ENCODE data around the gene NRXN3.

DNA sequence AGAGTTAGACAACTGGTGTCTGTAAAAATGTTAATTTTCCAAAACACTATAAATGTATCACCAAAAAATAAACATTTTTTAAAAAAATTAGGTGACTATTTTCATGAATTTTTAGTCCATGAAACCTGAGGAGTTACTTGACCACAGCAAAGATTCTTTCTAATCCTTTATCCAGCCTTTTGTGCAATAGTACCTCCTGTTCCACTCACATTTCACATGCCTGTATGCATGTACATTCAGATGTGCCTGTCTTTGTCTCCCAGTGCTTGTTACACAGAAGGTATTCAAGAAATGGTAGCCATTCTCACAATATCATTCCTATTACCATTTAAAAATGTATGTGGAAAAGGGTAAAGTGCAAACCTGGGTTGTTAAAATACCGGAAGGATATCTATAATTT is 1184.2 kb downstream of the NRXN3 start:
- TF ChIP-seq, protein P1, sequence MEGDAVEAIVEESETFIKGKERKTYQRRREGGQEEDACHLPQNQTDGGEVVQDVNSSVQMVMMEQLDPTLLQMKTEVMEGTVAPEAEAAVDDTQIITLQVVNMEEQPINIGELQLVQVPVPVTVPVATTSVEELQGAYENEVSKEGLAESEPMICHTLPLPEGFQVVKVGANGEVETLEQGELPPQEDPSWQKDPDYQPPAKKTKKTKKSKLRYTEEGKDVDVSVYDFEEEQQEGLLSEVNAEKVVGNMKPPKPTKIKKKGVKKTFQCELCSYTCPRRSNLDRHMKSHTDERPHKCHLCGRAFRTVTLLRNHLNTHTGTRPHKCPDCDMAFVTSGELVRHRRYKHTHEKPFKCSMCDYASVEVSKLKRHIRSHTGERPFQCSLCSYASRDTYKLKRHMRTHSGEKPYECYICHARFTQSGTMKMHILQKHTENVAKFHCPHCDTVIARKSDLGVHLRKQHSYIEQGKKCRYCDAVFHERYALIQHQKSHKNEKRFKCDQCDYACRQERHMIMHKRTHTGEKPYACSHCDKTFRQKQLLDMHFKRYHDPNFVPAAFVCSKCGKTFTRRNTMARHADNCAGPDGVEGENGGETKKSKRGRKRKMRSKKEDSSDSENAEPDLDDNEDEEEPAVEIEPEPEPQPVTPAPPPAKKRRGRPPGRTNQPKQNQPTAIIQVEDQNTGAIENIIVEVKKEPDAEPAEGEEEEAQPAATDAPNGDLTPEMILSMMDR (IDR thresholded peaks at IDR 0.05; ENCODE audit: insufficient read depth, low read depth, low read length) = no peak
- TF ChIP-seq EZH2 (IDR thresholded peaks at IDR 0.05; ENCODE audit: insufficient read depth, low read length) = no peak

Data from astrocyte (in vitro differentiated cells and primary cell).